GM23248 (cell line): ENCODE data around the gene LSMEM2. TPM values are rescaled to one million over a fixed set of nuclear protein-coding genes. Genes with fewer than 3 reads are reported as not detected.
A peak's percentile ranks its signal among the peaks of the same experiment; 100 is the strongest.

ENCODE experiments used
- DNase-seq: peaks from one replicate; pipeline ENCODE4 v3.0.0-alpha.2; 2015
- H2AFZ ChIP-seq: fragments of 200-600 bp; sonication (generic); 2 replicates; pipeline ENCODE4 v1.6.1; 2016; ENCODE audit warnings: antibody characterized with exemption
- H3F3A ChIP-seq: fragments of 200-600 bp; sonication (generic); 2 replicates; pipeline ENCODE4 v1.6.1; 2016; ENCODE audit warnings: mild to moderate bottlenecking, antibody characterized with exemption, mixed run types; ENCODE audit not compliant: insufficient read depth
- H3K27ac ChIP-seq: fragments of 200-600 bp; sonication (generic); 2 replicates; pipeline ENCODE4 v1.5.1; 2016; ENCODE audit warnings: mild to moderate bottlenecking
- H3K27me3 ChIP-seq: fragments of 200-600 bp; sonication (generic); replicated peaks from 2 replicates; pipeline ENCODE4 v1.6.1; 2016; ENCODE audit warnings: mild to moderate bottlenecking; ENCODE audit not compliant: insufficient read depth
- H3K36me3 ChIP-seq: fragments of 200-600 bp; sonication (generic); 2 replicates; pipeline ENCODE4 v1.6.1; 2016; ENCODE audit warnings: low read depth, mild to moderate bottlenecking
- H3K4me1 ChIP-seq: fragments of 200-600 bp; sonication (generic); 2 replicates; pipeline ENCODE4 v1.6.1; 2016; ENCODE audit warnings: mild to moderate bottlenecking; ENCODE audit not compliant: insufficient read depth
- H3K4me2 ChIP-seq: fragments of 200-600 bp; sonication (generic); one replicate; pipeline ENCODE4 v1.6.1; 2016; ENCODE audit warnings: mild to moderate bottlenecking; ENCODE audit not compliant: unreplicated experiment
- H3K4me3 ChIP-seq: fragments of 200-600 bp; sonication (generic); 2 replicates; pipeline ENCODE4 v1.5.1; 2016; ENCODE audit warnings: mild to moderate bottlenecking
- H3K79me2 ChIP-seq: fragments of 200-600 bp; sonication (generic); 2 replicates; pipeline ENCODE4 v1.6.1; 2016; ENCODE audit warnings: mild to moderate bottlenecking; ENCODE audit not compliant: insufficient read depth
- H3K9ac ChIP-seq: fragments of 200-600 bp; sonication (generic); 2 replicates; pipeline ENCODE4 v1.6.1; 2016; ENCODE audit warnings: mild to moderate bottlenecking
- H3K9me2 ChIP-seq: fragments of 200-600 bp; sonication (generic); 2 replicates; pipeline ENCODE4 v1.6.1; 2016; ENCODE audit warnings: mixed run types, mild to moderate bottlenecking, moderate library complexity; ENCODE audit not compliant: insufficient read depth
- H3K9me3 ChIP-seq: fragments of 200-600 bp; sonication (generic); one replicate; pipeline ENCODE4 v1.6.1; 2017; ENCODE audit warnings: low read depth
- H4K20me1 ChIP-seq: fragments of 200-600 bp; sonication (generic); 2 replicates; pipeline ENCODE4 v1.6.0; 2016; ENCODE audit not compliant: insufficient read depth
- EZH2 ChIP-seq: fragments of 200-600 bp; sonication (generic); IDR thresholded peaks from 2 replicates; pipeline ENCODE4 v1.6.1; 2018; ENCODE audit warnings: antibody characterized with exemption, mild to moderate bottlenecking; ENCODE audit not compliant: insufficient read depth, poor library complexity, severe bottlenecking
- EZH2phosphoT487 ChIP-seq: fragments of 200-600 bp; sonication (generic); IDR thresholded peaks from 2 replicates; pipeline ENCODE4 v1.6.1; 2018; ENCODE audit warnings: antibody characterized with exemption, moderate library complexity, mild to moderate bottlenecking, low read depth; ENCODE audit not compliant: insufficient read depth
- WGBS, 2 experiments: methylation state at CpG; one replicate each; pipeline ENCODE4 v1.1.6; 2015 to 2017; ENCODE audit warnings: low lambda C conversion rate in 2 of 2, low coverage in 1 of 2; ENCODE audit errors: missing lambda C conversion rate in 2 of 2; 5-methylcytosine and 5-hydroxymethylcytosine counted together
- in situ Hi-C: fragments of 300-500 bp; cut with MboI; formaldehyde crosslinking; loops from 2 replicates; pipeline ENCODE4 v1.15.0; 2020
- polyA plus RNA-seq: library from polyadenylated mRNA; unstranded; fragments of >200 nt; fragmentation: Nextera tagmentation; extraction: Ambion mirVana; gene quantifications from 2 replicates; pipeline ENCODE4 v1.2.1, GENCODE V29; 2016
- total RNA-seq: library from RNA; depleted of rRNA; stranded (reverse); fragments of >200 nt; shearing (Covaris generic); gene quantifications from 2 replicates; pipeline ENCODE4 v1.2.3, GENCODE V29; 2014

The LSMEM2 gene
- total and polyA plus RNA-seq, 2 experiments from 2014 or later: not detected

- Histone ChIP-seq H3K4me1 (peaks cover 28% of the 10 kb centered on the region), H2AFZ (no peak overlapping the region), H3K4me2 (no peak overlapping the region), H3K27me3 (no peaks in the 10 kb centered on the region), H3K79me2 (no peaks in the 10 kb centered on the region), H3K4me3 (no peak overlapping the region), H3K9ac (no peak overlapping the region), H3K9me2 (no peaks in the 10 kb centered on the region), H3K36me3 (no peaks in the 10 kb centered on the region), H4K20me1 (no peaks in the 10 kb centered on the region), H3K9me3 (no peaks in the 10 kb centered on the region), H3F3A (peaks cover 13% of the 10 kb centered on the region; the same call in 1 of the 2 replicates), H3K27ac (no peak overlapping the region)
- TF ChIP-seq EZH2: no peak
- TF ChIP-seq EZH2phosphoT487: no peak
- WGBS, 2 experiments: 74 to 82% methylated on average over 7 of the region's 7 CpGs
- no peak for DNase-seq
- in situ Hi-C loops: no loop called here
Observed at GRCh38 chr3:50262778-50263177, 16.1 kb upstream of the LSMEM2 start.

- in situ Hi-C loops: no loop called here
- Histone ChIP-seq H3K9ac (peak overlapping the region; percentile 41; the same call in 1 of the 2 replicates), H3K4me1 (peaks cover 28% of the 10 kb centered on the region)
Observed at GRCh38 chr3:50263478-50264382, 15.2 kb upstream of the LSMEM2 start.

GRCh38 chr3:50264383-50264963 lies 14.4 kb upstream of the LSMEM2 start:
- Histone ChIP-seq H3K36me3 (no peaks in the 10 kb centered on the region), H2AFZ (no peak overlapping the region), H3K9me2 (no peaks in the 10 kb centered on the region), H3K4me2 (peak overlapping the region; percentile 23), H3K27me3 (no peaks in the 10 kb centered on the region), H3K79me2 (no peaks in the 10 kb centered on the region), H3K9me3 (no peaks in the 10 kb centered on the region), H3K9ac (peak overlapping the region; percentile 41), H4K20me1 (no peaks in the 10 kb centered on the region), H3K4me3 (no peak overlapping the region), H3K27ac (peak overlapping the region; percentile 48), H3K4me1 (peaks cover 35% of the 10 kb centered on the region), H3F3A (peaks cover 13% of the 10 kb centered on the region)
- 3 to 15% methylated on average over 6 to 7 of the region's 7 CpGs for WGBS, 2 experiments
- no peak for TF ChIP-seq EZH2
- TF ChIP-seq EZH2phosphoT487: no peak
- peak; percentile 83 for DNase-seq
- in situ Hi-C loops: no loop called here

More at GRCh38 chr3:50263478-50264382, 15.2 kb upstream of the LSMEM2 start:
- Histone ChIP-seq H3K27ac (peak overlapping the region; percentile 48), H3K27me3 (no peaks in the 10 kb centered on the region), H3K79me2 (no peaks in the 10 kb centered on the region), H3K9me2 (no peaks in the 10 kb centered on the region), H3K36me3 (no peaks in the 10 kb centered on the region), H3F3A (peaks cover 19% of the 10 kb centered on the region), H3K9me3 (no peaks in the 10 kb centered on the region), H3K4me3 (no peak overlapping the region), H2AFZ (no peak overlapping the region), H4K20me1 (no peaks in the 10 kb centered on the region), H3K4me2 (peak overlapping the region; percentile 23)
- WGBS, 2 experiments: 40 to 55% methylated on average over 6 of the region's 6 CpGs
- TF ChIP-seq EZH2phosphoT487 (no peak), EZH2 (no peak)
- DNase-seq: peak; percentile 53

GRCh38 chr3:50264964-50265485 lies 13.9 kb upstream of the LSMEM2 start:
- H3K4me1 ChIP-seq: peaks cover 37% of the 10 kb centered on the region
- H3K4me3 ChIP-seq: no peak overlapping the region
- no peaks in the 10 kb centered on the region for H3K36me3 ChIP-seq
- H4K20me1 ChIP-seq: no peaks in the 10 kb centered on the region
- peaks cover 13% of the 10 kb centered on the region; the same call in 1 of the 2 replicates for H3F3A ChIP-seq
- in situ Hi-C loops: no loop called here
- H3K9me2 ChIP-seq: no peaks in the 10 kb centered on the region
- no peaks in the 10 kb centered on the region for H3K79me2 ChIP-seq
- peak overlapping the region; percentile 48 for H3K27ac ChIP-seq
- H3K27me3 ChIP-seq: no peaks in the 10 kb centered on the region
- peak overlapping the region; percentile 41; the same call in 1 of the 2 replicates for H3K9ac ChIP-seq
- no peak overlapping the region for H2AFZ ChIP-seq
- H3K4me2 ChIP-seq: no peak overlapping the region
- H3K9me3 ChIP-seq: no peaks in the 10 kb centered on the region
- 66 to 68% methylated on average over 7 of the region's 7 CpGs for WGBS, 2 experiments
- DNase-seq: no peak
- no peak for TF ChIP-seq EZH2
